Measurements from ENCODE around the gene TIMM23.
"Not testable (repeated sequence)": the region's sequence is repeated elsewhere in the genome, so short reads cannot be mapped to it uniquely, and the experiment has no call there.

- TF ChIP-seq ZNF274 (IDR thresholded peaks at IDR 0.05; ENCODE audit: low read depth, low read length); YY1 (IDR thresholded peaks at IDR 0.05; ENCODE audit: insufficient read depth, insufficient read length); SUZ12 (IDR thresholded peaks at IDR 0.05; ENCODE audit: extremely low read depth, insufficient read depth, insufficient read length): not testable (repeated sequence)
These were observed 12.2 kb downstream of the TIMM23 start for GRCh38 chr10:45984473-45984872.

Measured in NT2/D1 (cell line).